ENCODE data around the gene KIF5C.

DNA sequence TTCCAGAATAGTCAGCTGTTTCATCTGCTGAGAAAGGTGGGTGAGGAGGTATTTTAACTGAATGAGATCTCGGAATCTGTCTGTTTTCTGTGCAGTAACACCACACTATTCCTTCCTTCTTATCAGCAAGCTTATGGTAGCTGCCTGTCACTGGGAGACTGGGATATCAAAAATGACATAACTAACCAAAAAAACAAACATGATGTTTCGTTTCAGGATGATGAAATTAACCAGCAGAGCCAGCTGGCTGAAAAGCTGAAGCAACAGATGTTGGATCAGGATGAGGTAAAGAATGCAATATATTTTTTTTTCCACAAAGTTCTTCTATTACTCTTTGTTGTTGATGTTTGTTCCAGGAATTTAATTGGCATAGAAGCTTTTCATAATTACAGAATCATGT, 103.7 kb downstream of the KIF5C start:
- TF ChIP-seq, protein P1, sequence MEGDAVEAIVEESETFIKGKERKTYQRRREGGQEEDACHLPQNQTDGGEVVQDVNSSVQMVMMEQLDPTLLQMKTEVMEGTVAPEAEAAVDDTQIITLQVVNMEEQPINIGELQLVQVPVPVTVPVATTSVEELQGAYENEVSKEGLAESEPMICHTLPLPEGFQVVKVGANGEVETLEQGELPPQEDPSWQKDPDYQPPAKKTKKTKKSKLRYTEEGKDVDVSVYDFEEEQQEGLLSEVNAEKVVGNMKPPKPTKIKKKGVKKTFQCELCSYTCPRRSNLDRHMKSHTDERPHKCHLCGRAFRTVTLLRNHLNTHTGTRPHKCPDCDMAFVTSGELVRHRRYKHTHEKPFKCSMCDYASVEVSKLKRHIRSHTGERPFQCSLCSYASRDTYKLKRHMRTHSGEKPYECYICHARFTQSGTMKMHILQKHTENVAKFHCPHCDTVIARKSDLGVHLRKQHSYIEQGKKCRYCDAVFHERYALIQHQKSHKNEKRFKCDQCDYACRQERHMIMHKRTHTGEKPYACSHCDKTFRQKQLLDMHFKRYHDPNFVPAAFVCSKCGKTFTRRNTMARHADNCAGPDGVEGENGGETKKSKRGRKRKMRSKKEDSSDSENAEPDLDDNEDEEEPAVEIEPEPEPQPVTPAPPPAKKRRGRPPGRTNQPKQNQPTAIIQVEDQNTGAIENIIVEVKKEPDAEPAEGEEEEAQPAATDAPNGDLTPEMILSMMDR (IDR thresholded peaks at IDR 0.05): no peak
- TF ChIP-seq EP300 (IDR thresholded peaks at IDR 0.05): no peak
- TF ChIP-seq POLR2A (IDR thresholded peaks at IDR 0.05): no peak
- TF ChIP-seq POLR2AphosphoS5 (IDR thresholded peaks at IDR 0.05): no peak
